GM21526 (cell line): ENCODE measurements around the gene LRRC8D.

ENCODE experiments used
- ATAC-seq: cut with Tn5 transposase; IDR thresholded peaks from one replicate; pipeline ENCODE4 v1.9.1; 2021; ENCODE audit warnings: moderate library complexity; ENCODE audit not compliant: unreplicated experiment, low FRiP score

LRRC8D gene

GRCh38 chr1:89832496-89833127, 11.8 kb downstream of the LRRC8D start:
- ATAC-seq, result no peak

- no peak for ATAC-seq
These were observed 12.6 kb downstream of the LRRC8D start for GRCh38 chr1:89833183-89834082.

- ATAC-seq, result no peak
These were observed 13.4 kb downstream of the LRRC8D start for GRCh38 chr1:89834083-89834704.

GRCh38 chr1:89836252-89837035, 15.6 kb downstream of the LRRC8D start:
- ATAC-seq, result no peak

- ATAC-seq, result no peak
These were observed 16.2 kb downstream of the LRRC8D start for GRCh38 chr1:89837036-89837481.

- ATAC-seq, result no peak
These were observed 16.7 kb downstream of the LRRC8D start for GRCh38 chr1:89837510-89837909.

GRCh38 chr1:89839516-89839915, 18.7 kb downstream of the LRRC8D start:
- no peak for ATAC-seq

- no peak for ATAC-seq
These were observed 20.7 kb downstream of the LRRC8D start for GRCh38 chr1:89841507-89841906.

- peak; percentile 47 for ATAC-seq
These were observed 21.9 kb downstream of the LRRC8D start for GRCh38 chr1:89842567-89843272.

GRCh38 chr1:89843273-89844130, 22.7 kb downstream of the LRRC8D start:
- ATAC-seq, result peak; percentile 81

GRCh38 chr1:89844241-89844807, 23.5 kb downstream of the LRRC8D start:
- no peak for ATAC-seq

GRCh38 chr1:89844860-89845259, 24.0 kb downstream of the LRRC8D start:
- no peak for ATAC-seq

GRCh38 chr1:89847191-89847729, 26.4 kb downstream of the LRRC8D start:
- ATAC-seq, result no peak

- no peak for ATAC-seq
These were observed 30.1 kb downstream of the LRRC8D start for GRCh38 chr1:89850844-89851415.

GRCh38 chr1:89854140-89854539, 33.3 kb downstream of the LRRC8D start:
- ATAC-seq, result no peak

GRCh38 chr1:89855413-89856123, 34.7 kb downstream of the LRRC8D start:
- peak; percentile 64 for ATAC-seq

- ATAC-seq, result no peak
These were observed 42.5 kb downstream of the LRRC8D start for GRCh38 chr1:89863165-89863830.
